ENCODE measurements around the gene DNMT1. TPM values are rescaled to one million over a fixed set of nuclear protein-coding genes. Genes with fewer than 3 reads are reported as not detected.

The DNMT1 gene
- total RNA-seq, 3 donors from 2014 or later, result 41.1 to 55.6 (median 55.6) TPM

GRCh38 chr19:10092648-10093294 lies 102.0 kb downstream of the DNMT1 start:
- no peaks in the 10 kb centered on the region for H3K9me3 ChIP-seq
- no peak overlapping the region for H3K4me3 ChIP-seq
- DNase-seq (no peak), ATAC-seq (no peak)
- intact Hi-C loops (cut with DNase I, micrococcal nuclease), result no loop called here
- TF ChIP-seq, protein P1, sequence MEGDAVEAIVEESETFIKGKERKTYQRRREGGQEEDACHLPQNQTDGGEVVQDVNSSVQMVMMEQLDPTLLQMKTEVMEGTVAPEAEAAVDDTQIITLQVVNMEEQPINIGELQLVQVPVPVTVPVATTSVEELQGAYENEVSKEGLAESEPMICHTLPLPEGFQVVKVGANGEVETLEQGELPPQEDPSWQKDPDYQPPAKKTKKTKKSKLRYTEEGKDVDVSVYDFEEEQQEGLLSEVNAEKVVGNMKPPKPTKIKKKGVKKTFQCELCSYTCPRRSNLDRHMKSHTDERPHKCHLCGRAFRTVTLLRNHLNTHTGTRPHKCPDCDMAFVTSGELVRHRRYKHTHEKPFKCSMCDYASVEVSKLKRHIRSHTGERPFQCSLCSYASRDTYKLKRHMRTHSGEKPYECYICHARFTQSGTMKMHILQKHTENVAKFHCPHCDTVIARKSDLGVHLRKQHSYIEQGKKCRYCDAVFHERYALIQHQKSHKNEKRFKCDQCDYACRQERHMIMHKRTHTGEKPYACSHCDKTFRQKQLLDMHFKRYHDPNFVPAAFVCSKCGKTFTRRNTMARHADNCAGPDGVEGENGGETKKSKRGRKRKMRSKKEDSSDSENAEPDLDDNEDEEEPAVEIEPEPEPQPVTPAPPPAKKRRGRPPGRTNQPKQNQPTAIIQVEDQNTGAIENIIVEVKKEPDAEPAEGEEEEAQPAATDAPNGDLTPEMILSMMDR (IDR thresholded peaks at IDR 0.05), result no peak
- H3K4me1 ChIP-seq (ENCODE audit: low read depth), result peaks cover 3% of the 10 kb centered on the region
- no peaks in the 10 kb centered on the region for H3K36me3 ChIP-seq (ENCODE audit: low read depth)

DNA sequence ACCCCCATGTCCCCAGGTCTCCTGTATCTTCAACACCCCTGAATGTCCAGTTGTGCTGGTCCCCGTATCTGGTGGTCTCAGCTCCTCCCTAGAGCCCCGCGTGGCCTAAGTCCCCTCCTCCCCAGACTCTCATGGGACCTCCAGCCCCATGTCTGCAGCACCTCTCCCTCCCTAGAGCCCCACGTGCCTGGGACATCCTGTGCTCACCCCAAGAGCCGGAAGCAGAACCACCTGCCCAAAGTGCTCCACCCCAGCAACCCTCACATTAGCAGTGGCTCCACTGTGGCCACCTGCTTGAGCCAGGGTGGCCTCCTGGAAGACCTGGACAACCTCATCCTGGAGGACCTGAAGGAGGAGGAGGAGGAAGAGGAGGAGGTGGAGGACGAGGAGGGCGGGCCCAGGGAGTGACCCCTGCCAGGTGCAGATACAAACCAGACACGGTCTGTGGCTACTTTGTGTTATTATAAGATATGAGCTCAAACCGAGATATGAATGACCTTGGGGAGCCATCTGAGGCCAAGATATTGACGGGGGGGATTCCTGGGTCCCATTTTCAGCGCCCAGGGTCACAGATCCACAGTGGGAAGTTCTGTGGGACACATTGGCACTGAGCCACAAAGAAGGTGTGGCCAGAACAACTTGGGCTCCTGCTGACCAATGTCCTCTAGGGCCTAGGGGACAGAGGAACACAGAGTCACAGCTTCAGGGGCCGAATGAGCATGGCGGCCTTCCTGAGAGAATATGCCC lies 102.7 kb downstream of the DNMT1 start:
- H3K4me1 ChIP-seq (ENCODE audit: low read depth), result peaks cover 3% of the 10 kb centered on the region
- H3K9me3 ChIP-seq, result no peaks in the 10 kb centered on the region
- ATAC-seq, result no peak
- H3K36me3 ChIP-seq (ENCODE audit: low read depth), result no peaks in the 10 kb centered on the region
- no peak for DNase-seq
- TF ChIP-seq, protein P1 (IDR thresholded peaks at IDR 0.05), result no peak
- intact Hi-C loops (cut with DNase I, micrococcal nuclease), result no loop called here
- no peak overlapping the region for H3K4me3 ChIP-seq

DNA sequence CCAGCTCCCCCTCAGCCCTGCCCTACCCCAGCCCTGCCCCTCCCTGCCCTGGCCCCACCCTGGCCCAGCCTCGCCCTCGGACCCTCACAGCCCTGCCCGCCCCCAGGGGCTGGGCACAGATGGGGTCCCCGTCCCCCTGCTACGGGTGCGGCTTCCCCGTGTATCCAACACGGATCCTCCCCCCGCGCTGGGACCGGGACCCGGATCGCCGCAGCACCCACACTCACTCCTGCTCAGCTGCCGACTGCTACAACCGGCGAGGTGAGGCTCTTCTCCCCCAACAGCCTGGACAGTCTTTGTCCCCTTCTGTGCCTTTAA lies 103.4 kb downstream of the DNMT1 start:
- Histone ChIP-seq H3K36me3 (ENCODE audit: low read depth) (no peaks in the 10 kb centered on the region), H3K4me1 (ENCODE audit: low read depth) (peaks cover 3% of the 10 kb centered on the region), H3K9me3 (no peaks in the 10 kb centered on the region), H3K4me3 (no peak overlapping the region)
- DNase-seq (no peak), ATAC-seq (no peak)
- intact Hi-C loops (cut with DNase I, micrococcal nuclease), result no loop called here
- TF ChIP-seq, protein P1 (IDR thresholded peaks at IDR 0.05), result no peak

GRCh38 chr19:10089801-10090375 lies 104.9 kb downstream of the DNMT1 start:
- ATAC-seq, result no peak
- no peak overlapping the region for H3K4me3 ChIP-seq
- no peak for DNase-seq
- intact Hi-C loops (cut with DNase I, micrococcal nuclease), result no loop called here
- no peaks in the 10 kb centered on the region for H3K9me3 ChIP-seq
- H3K36me3 ChIP-seq (ENCODE audit: low read depth), result no peaks in the 10 kb centered on the region
- H3K4me1 ChIP-seq (ENCODE audit: low read depth), result no peaks in the 10 kb centered on the region
- TF ChIP-seq, protein P1 (IDR thresholded peaks at IDR 0.05), result no peak

DNA sequence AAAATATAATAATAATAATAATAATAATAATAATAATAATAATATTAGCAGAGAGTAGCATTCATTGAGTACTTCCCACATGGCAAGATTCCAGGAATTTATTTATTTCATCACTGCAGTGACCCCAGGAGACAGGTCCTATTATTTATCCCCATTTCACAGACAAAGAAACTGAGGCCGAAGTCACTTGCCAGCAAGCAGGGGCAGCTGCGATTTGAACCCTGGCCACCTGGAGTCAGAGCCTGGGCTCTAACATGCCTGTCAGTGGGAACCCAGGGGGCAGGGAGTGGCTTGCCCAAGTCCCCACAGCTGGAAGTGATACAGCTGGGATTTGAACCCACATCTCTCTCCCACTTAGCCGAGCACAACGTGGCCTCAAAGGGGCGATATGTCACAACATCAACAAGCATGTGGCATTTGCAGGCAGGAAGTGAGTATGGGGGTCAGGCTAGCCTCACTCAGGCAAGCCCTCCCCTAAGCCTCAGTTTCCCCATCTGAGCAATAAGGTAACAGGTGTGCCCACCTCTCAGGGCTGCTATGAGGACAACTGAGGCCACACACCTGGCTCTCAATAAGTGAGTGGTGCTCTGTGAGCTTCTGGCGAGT lies 105.7 kb downstream of the DNMT1 start:
- no peaks in the 10 kb centered on the region for H3K9me3 ChIP-seq
- intact Hi-C loops (cut with DNase I, micrococcal nuclease), result no loop called here
- TF ChIP-seq, protein P1 (IDR thresholded peaks at IDR 0.05), result no peak
- no peak for DNase-seq
- no peak overlapping the region for H3K4me3 ChIP-seq
- no peaks in the 10 kb centered on the region for H3K4me1 ChIP-seq (ENCODE audit: low read depth)
- ATAC-seq, result no peak
- no peaks in the 10 kb centered on the region for H3K36me3 ChIP-seq (ENCODE audit: low read depth)
